Erythroblast (primary cell): ENCODE results near the gene ARR3.
"Not testable (repeated sequence)": the region's sequence is repeated elsewhere in the genome, so short reads cannot be mapped to it uniquely, and the experiment has no call there.

ENCODE experiments used
- DNase-seq, 2 experiments: peaks; one replicate each; lab custom pipeline; 2025; lab: John Stamatoyannopoulos, UW
- GATA1 ChIP-seq: IDR thresholded peaks from 2 replicates; pipeline ENCODE4 v1.6.1; 2011; ENCODE audit warnings: low read depth, mild to moderate bottlenecking, control low read depth, low read length, moderate library complexity
- POLR2A ChIP-seq: IDR thresholded peaks from 2 replicates; pipeline ENCODE4 v1.6.1; 2011; ENCODE audit warnings: mild to moderate bottlenecking, low read length

The ARR3 gene

GRCh38 chrX:70268034-70268433, at the start of gene ARR3:
ARR3 (plus strand) TSS chrX:70268334; CDS start chrX:70269386, 1,052 bp downstream.
- no peak for TF ChIP-seq GATA1
- TF ChIP-seq POLR2A = no peak
- no peak for DNase-seq

GRCh38 chrX:70219938-70220764, 48.0 kb upstream of the ARR3 start:
- TF ChIP-seq GATA1 (no peak), POLR2A (no peak)
- DNase-seq = peak; percentile 13 to 21

- no peak for DNase-seq
- no peak for TF ChIP-seq POLR2A
- no peak for TF ChIP-seq GATA1
Observed at GRCh38 chrX:70226048-70226447, 42.1 kb upstream of the ARR3 start.

- no peak for TF ChIP-seq GATA1
- no peak for TF ChIP-seq POLR2A
- DNase-seq = no peak
Observed at GRCh38 chrX:70226687-70227086, 41.4 kb upstream of the ARR3 start.

GRCh38 chrX:70231666-70232065, 36.5 kb upstream of the ARR3 start:
- DNase-seq = no peak
- TF ChIP-seq GATA1 (no peak), POLR2A (no peak)

GRCh38 chrX:70234355-70234754, 33.8 kb upstream of the ARR3 start, which contains the start of gene AWAT1:
AWAT1 (plus strand) TSS chrX:70234655; CDS start chrX:70234696, 41 bp downstream.
- TF ChIP-seq GATA1 = no peak
- no peak for TF ChIP-seq POLR2A
- no peak for DNase-seq

GRCh38 chrX:70240751-70241150, 27.4 kb upstream of the ARR3 start:
- DNase-seq = peak in 1 of 2 experiments; percentile 40
- TF ChIP-seq POLR2A (no peak), GATA1 (no peak)

- DNase-seq = no peak
- TF ChIP-seq GATA1 = no peak
- no peak for TF ChIP-seq POLR2A
Observed at GRCh38 chrX:70241501-70241900, 26.6 kb upstream of the ARR3 start.

- DNase-seq = not testable (repeated sequence)
Observed at GRCh38 chrX:70243601-70244000, 24.5 kb upstream of the ARR3 start.

- TF ChIP-seq GATA1 = no peak
- no peak for TF ChIP-seq POLR2A
- DNase-seq = no peak
Observed at GRCh38 chrX:70244881-70245280, 23.3 kb upstream of the ARR3 start.

GRCh38 chrX:70247252-70247651, 20.9 kb upstream of the ARR3 start:
- DNase-seq = no peak
- no peak for TF ChIP-seq GATA1
- no peak for TF ChIP-seq POLR2A

- TF ChIP-seq POLR2A = no peak
- TF ChIP-seq GATA1 = no peak
- DNase-seq = no peak
Observed at GRCh38 chrX:70252491-70252890, 15.6 kb upstream of the ARR3 start.

- no peak for TF ChIP-seq POLR2A
- TF ChIP-seq GATA1 = no peak
- no peak for DNase-seq
Observed at GRCh38 chrX:70253377-70254062, 14.6 kb upstream of the ARR3 start.

GRCh38 chrX:70254063-70254400, 14.1 kb upstream of the ARR3 start:
- DNase-seq = no peak
- no peak for TF ChIP-seq GATA1
- TF ChIP-seq POLR2A = no peak
